ENCODE results near the gene GJD3. TPM values are rescaled to one million over a fixed set of nuclear protein-coding genes. Genes with fewer than 3 reads are reported as not detected.
A peak's percentile ranks its signal among the peaks of the same experiment; 100 is the strongest.

Gene GJD3
- total RNA-seq, 1 donor from 2014 or later: 0.68 TPM

DNA sequence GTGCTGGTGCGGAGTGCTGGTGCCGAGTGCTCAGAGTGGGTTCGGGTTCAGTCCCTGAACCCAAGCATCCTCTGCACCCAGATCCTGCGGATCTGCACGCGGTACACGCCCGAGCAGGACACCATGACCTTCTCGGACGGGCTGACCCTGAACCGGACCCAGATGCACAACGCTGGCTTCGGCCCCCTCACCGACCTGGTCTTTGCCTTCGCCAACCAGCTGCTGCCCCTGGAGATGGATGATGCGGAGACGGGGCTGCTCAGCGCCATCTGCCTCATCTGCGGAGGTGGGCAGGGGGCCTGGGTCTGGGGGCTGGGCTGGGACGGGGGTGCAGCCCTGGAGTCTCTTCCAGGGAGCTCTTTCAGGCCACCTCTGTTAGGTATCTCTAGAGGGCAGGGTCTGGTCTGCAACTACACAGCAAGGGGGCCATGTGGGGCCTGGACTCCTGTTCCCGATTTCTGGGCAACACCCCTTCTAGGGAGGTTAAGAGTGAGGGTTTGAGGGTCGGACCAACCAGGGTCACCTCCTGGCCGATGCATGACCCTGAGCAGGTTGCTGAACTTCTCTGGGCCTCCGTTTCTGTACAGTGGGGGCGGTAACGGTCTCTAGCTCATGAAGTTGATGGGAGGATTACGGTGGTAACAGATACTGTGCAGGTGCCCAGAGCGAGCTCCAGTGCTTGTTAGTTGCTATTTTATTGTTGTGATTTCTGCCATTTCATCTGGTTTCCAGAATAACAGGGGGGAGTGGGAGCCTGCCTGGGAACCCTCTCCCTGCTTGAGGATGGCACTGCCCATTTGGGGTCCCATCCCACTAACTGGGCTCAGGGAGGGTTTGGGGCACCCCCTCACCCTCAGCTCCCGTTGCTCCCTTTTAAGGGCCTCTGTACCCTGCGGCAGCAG lies 10.1 kb downstream of the GJD3 start:
- ATAC-seq: no peak
- DNase-seq (ENCODE audit: low spot score): no peak

DNA sequence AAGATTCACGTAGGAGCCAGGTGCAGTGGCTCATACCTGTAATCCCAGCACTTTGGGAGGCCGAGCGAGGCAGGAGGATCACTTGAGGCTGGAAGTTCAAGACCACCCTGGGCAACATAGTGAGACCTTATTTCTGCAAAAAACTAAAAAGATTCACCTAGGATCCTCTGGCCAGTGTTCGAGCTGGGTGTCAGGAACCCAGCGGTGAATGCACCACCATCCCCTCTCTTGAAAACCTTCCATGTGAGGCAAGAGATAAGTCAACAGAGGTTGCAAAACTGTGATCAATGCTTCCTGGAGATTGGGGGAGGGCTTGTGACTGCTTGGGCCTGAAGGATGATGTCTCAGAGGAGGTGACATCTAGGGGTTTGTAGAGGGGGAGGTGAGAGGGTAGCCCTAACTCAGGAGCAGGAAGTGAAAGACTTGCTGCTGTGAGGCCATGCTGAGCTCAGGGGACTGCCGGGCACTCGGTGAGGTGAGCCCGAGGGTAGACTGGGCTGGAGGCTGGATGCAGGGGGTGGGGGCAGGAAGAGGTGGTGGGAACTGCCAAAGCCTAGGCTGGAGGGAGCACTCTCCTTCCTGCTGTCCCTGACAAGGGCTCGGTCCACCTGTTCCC lies 11.7 kb downstream of the GJD3 start:
- ATAC-seq: peak; percentile 42
- peak; percentile 78 for DNase-seq (ENCODE audit: low spot score)

DNA sequence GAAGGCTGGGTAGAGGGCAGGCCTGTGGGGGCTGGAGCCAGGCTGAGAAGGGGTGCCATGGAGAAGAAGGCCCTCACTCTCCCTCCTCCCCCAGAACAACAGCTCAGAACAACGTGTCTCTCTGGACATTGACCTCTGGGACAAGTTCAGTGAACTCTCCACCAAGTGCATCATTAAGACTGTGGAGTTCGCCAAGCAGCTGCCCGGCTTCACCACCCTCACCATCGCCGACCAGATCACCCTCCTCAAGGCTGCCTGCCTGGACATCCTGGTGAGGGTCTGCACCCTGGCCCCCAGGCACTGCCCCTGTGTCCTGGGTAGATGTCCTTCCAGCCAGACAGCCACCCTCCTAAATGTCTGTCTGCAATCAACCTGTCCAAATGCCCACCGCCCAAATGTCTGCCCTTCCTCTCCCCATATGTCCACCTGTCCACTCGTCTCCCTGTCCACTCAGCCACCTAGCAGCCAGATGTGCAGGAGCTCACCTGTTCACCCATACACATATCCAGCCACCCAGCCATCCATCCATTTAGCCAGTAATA lies 12.2 kb downstream of the GJD3 start:
- ATAC-seq (peak; percentile 43), DNase-seq (ENCODE audit: low spot score) (peak; percentile 72)

DNA sequence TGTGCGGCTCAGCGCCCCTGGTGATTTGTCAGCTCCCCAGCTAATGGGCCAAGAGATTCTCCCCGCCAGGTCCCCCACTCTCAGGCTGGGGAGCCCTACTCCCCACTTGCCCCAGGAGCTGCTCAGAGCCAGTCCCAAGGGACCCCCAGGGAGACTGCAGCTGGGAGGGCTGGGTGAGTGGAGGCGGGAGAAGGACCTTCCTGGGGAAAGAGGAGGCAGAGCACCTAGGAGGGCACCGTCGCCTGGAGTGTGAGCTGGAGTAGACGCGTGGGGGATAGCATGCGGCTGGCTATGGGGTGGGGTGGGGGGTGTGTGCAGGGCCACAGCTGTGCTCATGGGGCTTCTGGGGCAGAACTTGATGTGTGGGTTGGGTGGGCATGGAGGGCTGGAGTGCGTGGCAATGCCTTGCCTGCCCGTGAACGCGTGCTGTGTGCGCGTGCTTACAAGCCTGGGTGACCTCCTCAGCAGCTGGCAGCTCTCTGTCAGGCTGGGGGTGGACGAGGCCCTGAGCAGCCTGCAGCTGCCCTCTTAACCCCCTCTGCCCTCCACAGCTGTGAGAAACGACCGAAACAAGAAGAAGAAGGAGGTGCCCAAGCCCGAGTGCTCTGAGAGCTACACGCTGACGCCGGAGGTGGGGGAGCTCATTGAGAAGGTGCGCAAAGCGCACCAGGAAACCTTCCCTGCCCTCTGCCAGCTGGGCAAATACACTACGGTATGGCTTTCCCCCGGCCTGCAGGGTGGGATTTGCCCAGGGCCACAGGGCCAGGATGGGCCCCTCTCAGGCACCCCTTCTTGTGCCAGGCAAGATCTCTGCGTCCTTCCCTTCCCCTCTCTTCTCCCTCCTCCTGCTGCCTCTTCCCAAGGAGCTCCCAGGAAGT lies 12.9 kb downstream of the GJD3 start:
- peak; percentile 62 for DNase-seq (ENCODE audit: low spot score)
- peak; percentile 30 for ATAC-seq

DNA sequence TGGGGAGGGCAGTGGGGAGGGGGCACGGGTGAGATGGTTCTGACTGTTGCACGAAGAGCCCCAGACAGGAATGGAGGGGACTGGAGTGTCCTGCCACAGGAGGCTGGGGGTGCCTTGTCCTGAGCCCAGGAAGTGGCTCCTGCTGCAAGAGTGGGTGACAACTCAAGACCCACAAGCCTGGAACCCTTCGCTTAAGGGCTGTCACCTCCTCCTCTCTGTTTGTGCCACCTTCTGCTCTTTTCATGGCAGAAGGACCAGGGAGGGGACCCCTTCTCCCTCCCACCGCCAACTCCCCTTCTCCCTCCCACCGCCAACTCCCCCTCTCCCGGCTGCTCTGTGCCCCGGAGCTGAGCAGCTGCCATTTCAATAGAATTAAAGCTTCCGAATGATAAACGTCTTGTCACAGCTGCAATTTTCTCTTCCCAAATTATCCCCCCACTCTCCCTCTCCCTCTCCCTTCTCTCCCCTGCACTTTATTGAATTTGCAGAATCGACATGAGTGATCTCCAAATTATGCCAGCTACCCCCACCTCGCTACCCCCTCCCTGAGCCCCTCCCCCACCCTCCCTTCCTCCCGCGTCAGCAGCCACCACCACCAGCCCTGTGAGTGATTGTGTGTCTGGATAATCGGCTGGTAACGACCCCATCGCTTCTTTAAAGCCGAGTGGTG lies 13.7 kb downstream of the GJD3 start:
- ATAC-seq: no peak
- DNase-seq (ENCODE audit: low spot score): no peak

DNA sequence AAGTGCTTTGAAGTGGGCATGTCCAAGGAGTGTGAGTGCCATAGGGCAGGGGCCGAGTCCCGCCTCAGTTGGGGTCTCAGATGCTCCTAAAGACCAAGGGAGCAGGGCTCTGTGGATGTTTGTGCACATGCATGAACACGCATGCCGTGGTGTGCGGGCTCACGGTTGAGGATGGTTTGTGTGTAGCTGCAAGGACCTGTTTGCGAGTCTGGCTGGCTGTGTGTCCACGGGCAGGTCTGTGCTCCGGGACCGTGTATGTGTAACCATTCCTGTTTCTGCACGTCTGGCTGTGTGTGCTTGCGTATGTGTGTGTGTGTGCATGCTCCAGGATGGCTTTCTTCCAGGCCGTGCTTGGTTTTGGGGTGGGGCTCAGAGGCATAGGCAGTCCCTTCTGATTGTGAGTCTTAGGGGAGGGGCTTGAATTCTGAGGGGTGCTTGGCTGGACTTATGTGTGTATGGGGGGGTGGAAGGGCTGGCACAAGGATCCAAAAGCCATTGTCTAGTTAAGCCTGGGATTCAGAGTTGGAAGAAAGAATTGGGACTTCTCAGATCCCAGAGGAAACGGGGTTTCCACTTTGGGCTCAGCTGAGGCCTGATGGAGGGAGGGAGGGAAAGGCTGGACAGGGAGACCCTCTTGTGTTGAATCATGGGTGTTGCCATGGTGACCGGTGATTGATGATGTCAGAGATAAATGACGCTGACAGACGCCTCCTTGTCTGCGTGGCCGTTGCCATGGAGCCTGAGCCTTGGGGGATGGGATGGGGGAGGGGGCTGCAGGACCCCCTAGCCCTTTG lies 14.4 kb downstream of the GJD3 start:
- peak; percentile 57 for DNase-seq (ENCODE audit: low spot score)
- no peak for ATAC-seq

DNA sequence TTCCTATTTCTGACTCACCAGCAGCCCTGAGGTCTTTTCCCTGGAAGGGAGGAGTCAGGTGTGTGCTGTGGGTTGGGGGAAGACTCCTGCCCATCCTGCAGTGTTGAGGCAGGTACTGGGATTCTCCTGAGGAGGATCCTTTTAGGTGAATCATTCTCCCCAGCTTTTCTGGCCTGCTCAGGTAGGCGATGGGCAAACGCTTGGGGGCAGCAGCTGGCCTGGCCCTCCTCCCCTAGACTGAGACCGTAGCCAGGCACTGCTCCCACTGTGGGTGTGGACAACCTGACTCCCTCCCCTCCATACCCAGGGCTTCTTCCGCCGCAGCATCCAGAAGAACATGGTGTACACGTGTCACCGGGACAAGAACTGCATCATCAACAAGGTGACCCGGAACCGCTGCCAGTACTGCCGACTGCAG lies 15.1 kb downstream of the GJD3 start:
- DNase-seq (ENCODE audit: low spot score): peak; percentile 63
- ATAC-seq: no peak

DNA sequence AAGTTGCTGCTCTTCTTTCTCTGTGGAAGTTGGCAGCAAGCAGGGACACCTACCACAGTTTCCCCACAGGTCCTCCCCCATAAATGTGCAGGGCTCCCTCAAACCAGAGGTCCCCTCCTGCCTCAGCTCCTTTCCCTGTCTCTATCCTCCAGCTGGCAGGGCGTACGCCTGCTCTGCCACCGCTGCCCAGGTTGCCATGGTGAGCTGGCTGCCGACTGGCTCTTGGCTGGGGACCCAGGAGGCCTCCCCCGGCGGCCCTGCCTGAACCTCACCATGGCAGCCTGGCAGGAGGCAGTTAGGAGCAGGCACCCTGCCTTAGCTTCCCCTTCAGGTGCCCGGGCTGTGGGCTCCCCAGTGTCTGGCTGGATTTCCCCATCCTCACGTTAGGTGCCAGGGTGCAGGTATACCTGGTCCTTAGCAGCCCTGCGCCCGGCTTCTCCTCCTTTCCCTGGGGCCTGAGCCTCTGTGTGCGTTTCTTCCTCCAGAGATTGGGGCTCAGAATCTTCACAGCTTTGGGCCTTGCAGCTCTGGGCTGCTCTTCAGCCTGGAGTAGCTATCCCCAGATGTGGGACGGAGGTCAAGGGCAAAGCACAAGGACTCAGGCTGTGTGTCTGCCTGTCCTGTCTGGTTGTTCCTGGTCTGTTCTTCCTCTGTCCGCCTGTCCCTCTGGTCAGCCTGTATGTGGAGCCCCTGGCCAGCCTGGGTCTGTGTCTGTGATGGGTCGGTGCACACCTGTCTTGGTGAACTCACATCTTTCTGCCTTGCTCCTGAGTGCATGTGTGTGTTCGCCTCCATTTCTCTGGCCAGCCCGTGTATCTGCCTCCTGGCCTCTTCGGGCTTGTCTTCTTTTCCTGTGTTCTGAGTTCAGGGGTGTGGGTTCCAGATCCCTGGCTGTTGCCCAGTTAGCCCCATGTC lies 15.7 kb downstream of the GJD3 start:
- ATAC-seq (peak; percentile 49), DNase-seq (ENCODE audit: low spot score) (peak; percentile 94)

DNA sequence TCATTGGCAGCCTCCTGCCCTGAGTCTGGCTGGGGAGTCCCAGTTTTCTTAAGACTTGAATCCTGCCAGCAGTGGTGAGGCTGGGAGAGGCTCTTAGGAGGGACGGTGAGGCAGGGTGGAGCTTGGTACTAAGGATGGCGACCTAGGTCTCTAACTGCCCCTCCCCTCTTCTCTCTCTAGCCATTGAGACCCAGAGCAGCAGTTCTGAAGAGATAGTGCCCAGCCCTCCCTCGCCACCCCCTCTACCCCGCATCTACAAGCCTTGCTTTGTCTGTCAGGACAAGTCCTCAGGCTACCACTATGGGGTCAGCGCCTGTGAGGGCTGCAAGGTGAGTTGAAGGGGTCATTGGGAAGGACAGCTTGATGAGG lies 16.4 kb downstream of the GJD3 start:
- DNase-seq (ENCODE audit: low spot score) (no peak), ATAC-seq (no peak)

DNA sequence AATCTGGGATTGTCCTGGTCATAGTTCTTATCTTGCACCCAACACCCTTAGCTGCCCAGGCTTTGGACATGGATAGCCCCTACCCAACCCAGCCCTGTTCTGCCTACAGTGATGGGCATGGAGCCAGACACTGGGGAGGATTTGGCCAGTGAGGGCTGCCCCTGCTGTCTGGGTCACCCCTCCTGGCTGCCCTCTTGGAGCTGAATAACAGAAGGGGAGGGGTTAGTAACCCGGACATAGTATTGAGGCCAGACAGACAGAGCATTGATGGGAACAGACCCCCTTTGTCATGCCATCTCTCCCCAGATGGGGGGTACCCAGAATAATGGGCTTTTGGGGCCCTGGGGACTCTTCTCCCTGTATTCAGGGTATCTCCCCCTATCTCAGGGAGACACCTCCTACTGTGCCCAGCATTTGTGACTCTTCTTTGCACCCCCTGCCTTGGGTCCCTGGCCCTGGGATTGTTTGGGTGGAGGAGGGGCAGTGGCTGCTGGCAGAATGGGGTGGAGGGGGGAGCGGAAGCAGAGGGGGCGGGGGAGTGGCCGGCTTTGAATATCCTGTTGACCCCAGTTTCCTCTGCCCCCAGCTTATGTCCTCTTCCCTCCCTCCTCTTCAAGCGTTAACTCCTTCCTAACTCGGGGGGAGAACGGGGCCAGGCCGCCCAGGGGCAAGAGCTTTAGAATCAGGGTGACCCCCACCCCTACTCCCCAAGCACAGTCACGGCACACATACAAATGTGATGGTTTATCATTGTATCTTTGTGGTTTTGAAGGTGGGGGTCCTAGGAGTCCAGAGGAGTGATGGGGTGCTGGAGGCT lies 17.0 kb downstream of the GJD3 start:
- ATAC-seq (no peak), DNase-seq (ENCODE audit: low spot score) (peak; percentile 68)

DNA sequence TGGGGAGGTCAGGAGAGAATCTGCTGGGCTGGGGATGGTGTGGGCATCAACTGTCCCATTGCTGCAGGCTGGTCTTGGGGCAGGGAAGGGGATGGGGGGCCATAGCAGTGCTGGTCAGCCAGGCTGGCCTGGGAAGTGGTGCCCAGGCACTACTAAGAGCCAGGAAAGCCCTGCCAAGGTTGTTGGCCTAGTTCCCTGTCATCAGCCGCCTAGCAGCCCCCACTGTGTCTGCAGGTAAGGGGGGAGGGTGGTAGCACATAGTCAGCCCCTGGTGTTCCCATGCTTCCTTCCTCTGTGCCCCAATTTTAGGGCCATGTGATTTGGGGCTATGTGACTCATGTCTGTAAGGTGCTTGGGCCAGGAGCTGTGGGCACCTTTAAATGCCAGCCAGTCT lies 17.8 kb downstream of the GJD3 start:
- ATAC-seq (no peak), DNase-seq (ENCODE audit: low spot score) (peak; percentile 61)

DNA sequence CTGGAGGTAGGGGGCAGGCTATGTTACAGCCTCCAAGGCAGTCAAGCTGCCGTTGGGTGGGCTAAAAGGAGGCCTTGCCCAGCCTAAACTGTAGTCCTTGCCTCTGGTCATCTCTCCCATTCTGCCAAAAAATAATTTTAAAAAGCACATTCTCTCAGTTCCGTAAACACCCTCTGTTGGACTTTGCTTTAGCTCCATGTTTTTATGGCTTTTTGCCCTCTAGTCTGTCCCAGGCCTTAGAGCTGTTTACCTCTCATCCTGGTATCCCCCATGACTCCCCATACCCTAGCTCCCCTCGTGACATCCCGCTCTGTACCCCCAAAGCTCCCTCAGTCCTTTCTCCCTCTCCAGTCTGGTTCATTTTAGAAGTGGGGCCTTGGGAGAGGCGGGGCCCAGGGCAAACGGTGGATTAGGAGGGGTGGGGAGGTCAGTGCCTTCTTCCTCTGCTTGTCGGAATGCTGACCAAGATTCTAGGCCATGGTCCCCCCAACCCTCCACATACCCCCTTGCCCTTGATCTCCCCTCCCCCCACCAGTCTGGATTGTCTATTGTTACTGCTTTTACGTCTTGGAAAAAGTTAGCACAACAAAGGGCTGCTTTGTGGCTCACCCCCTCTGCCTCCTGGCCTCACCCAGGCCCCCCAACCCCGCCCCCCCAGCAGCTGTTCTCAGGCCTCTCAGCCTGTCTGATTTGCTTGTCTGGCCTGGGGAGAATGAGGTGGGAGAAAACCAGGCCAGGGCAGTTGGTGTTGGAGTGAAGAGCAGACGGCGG lies 18.4 kb downstream of the GJD3 start:
- no peak for DNase-seq (ENCODE audit: low spot score)
- ATAC-seq: no peak

DNA sequence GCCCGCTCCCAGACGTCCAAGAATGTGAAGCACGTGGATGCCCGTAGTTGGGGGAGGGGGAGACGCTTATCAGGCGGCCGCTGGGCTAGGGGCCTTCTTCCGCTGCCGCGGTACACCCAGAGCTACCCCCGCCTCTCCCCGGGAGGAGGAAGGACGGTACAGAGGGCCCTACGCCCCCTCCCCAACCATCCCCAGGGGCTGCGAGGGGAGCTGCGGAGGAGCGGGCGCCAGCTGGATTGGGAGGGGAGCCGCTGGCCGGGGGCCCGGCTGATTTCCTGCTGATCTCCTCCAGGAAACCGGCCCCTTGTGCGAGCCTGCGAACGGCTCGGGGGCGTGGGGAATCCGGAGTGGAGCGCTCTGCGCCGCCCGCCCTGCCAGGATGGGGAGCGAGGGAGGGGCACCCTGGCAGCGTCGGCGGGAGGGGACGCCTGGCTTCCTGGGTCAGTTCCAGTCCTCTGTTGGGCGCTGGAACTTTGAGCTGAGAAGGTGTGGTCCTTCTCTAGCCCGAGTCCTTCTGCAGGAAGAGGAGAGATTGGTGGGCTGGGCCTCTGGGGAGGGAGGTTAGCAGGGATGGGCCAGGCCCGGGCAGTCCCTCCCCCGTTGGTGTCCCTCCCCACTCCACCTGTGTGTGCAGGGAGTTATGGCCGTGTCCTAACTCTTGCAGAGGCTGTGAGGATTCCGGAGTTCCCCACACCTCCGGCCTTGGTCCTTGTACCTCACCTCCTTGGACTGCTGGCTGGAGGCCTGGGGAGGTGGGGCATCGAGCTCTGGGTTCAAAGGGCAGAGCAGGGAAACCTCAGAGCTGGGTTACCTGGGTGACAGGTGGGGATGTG lies 19.2 kb downstream of the GJD3 start:
- peak; percentile 87 for DNase-seq (ENCODE audit: low spot score)

DNA sequence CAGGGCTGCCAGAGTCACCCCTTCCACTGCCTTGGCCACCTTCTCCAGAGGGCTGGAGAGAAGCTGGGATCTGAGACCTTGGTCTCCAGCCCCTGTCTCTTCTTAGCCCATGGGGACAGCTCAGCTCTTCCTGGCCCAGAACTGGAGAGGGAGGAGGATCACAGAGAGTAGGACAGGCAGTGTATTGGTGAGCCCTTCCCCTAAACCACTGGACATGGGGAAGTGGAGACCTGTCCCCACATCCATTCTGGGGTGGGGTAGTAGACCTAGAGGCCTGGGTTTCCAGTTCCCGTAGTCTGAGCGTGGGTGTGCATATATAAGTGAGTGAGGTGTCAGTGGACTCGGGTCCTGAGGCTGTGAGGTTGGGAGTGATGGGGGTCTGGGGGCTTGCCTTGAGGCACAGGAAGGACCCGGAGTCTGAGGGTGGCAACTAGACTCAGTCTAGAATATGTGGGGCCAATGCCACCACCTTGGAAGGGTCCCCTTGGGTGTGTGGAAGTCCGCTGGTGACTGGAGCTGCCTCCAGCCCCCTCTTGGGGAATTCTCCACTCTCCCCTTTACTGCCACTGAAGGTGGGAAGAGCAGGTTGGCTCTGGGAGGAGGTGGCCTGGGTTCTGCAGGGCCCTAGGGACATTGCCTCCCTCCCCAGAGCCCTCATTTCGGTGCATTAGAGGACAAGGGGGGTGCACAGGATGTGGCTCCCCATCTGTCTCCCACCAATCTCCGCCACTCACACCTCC lies 19.9 kb downstream of the GJD3 start:
- DNase-seq (ENCODE audit: low spot score) (no peak), ATAC-seq (no peak)

More for the DNA sequence above, 19.2 kb downstream of the GJD3 start:
- ATAC-seq: peak; percentile 49
